IPS-15b (cell line): Measurements from ENCODE around the gene DNAAF9.
"Not testable (repeated sequence)": the region's sequence is repeated elsewhere in the genome, so short reads cannot be mapped to it uniquely, and the experiment has no call there.

Experiments
- H3K27me3 ChIP-seq: one replicate; pipeline ENCODE4 v1.6.1; 2013; ENCODE audit warnings: low read length; ENCODE audit not compliant: control insufficient read depth, insufficient read depth
- H3K36me3 ChIP-seq: one replicate; pipeline ENCODE4 v1.6.1; 2013; ENCODE audit warnings: low read length; ENCODE audit not compliant: control insufficient read depth, insufficient read depth
- H3K4me1 ChIP-seq: one replicate; pipeline ENCODE4 v1.6.1; 2013; ENCODE audit warnings: mild to moderate bottlenecking, low read length; ENCODE audit not compliant: control insufficient read depth, insufficient read depth
- H3K4me3 ChIP-seq: one replicate; pipeline ENCODE4 v1.5.1; 2013; ENCODE audit warnings: low read depth, low read length
- H3K9ac ChIP-seq: one replicate; pipeline ENCODE4 v1.6.1; 2013; ENCODE audit warnings: low read depth, mild to moderate bottlenecking, low read length
- H3K9me3 ChIP-seq: one replicate; pipeline ENCODE4 v1.6.1; 2013; ENCODE audit warnings: mild to moderate bottlenecking, low read length; ENCODE audit not compliant: control insufficient read depth, insufficient read depth

Gene DNAAF9

GRCh38 chr20:3431109-3431508 lies 23.6 kb upstream of the DNAAF9 start:
- no peaks in the 10 kb centered on the region for H3K4me1 ChIP-seq
- no peak overlapping the region for H3K9ac ChIP-seq
- no peaks in the 10 kb centered on the region for H3K36me3 ChIP-seq
- H3K27me3 ChIP-seq, result no peaks in the 10 kb centered on the region
- H3K9me3 ChIP-seq, result no peaks in the 10 kb centered on the region
- H3K4me3 ChIP-seq, result no peak overlapping the region

GRCh38 chr20:3430376-3431069 lies 23.1 kb upstream of the DNAAF9 start:
- no peaks in the 10 kb centered on the region for H3K27me3 ChIP-seq
- no peaks in the 10 kb centered on the region for H3K9me3 ChIP-seq
- no peak overlapping the region for H3K9ac ChIP-seq
- no peak overlapping the region for H3K4me3 ChIP-seq
- H3K36me3 ChIP-seq, result no peaks in the 10 kb centered on the region
- H3K4me1 ChIP-seq, result no peaks in the 10 kb centered on the region

- not testable (repeated sequence) for H3K9ac ChIP-seq, H3K4me3 ChIP-seq, H3K4me1 ChIP-seq, H3K36me3 ChIP-seq, H3K9me3 ChIP-seq, H3K27me3 ChIP-seq
Observed at GRCh38 chr20:3426766-3427165, 19.3 kb upstream of the DNAAF9 start.

- no peak overlapping the region for H3K4me3 ChIP-seq
- H3K9me3 ChIP-seq, result no peaks in the 10 kb centered on the region
- H3K27me3 ChIP-seq, result no peaks in the 10 kb centered on the region
- no peak overlapping the region for H3K9ac ChIP-seq
- H3K36me3 ChIP-seq, result no peaks in the 10 kb centered on the region
- no peaks in the 10 kb centered on the region for H3K4me1 ChIP-seq
Observed at GRCh38 chr20:3423126-3423525, 15.7 kb upstream of the DNAAF9 start.

- H3K27me3 ChIP-seq, result no peaks in the 10 kb centered on the region
- no peak overlapping the region for H3K4me3 ChIP-seq
- no peak overlapping the region for H3K9ac ChIP-seq
- no peaks in the 10 kb centered on the region for H3K4me1 ChIP-seq
- H3K9me3 ChIP-seq, result no peaks in the 10 kb centered on the region
- H3K36me3 ChIP-seq, result no peaks in the 10 kb centered on the region
Observed at GRCh38 chr20:3421985-3422384, 14.5 kb upstream of the DNAAF9 start.

- no peaks in the 10 kb centered on the region for H3K9me3 ChIP-seq
- H3K36me3 ChIP-seq, result no peaks in the 10 kb centered on the region
- no peak overlapping the region for H3K9ac ChIP-seq
- H3K4me1 ChIP-seq, result no peaks in the 10 kb centered on the region
- H3K4me3 ChIP-seq, result no peak overlapping the region
- H3K27me3 ChIP-seq, result no peaks in the 10 kb centered on the region
Observed at GRCh38 chr20:3420211-3420707, 12.8 kb upstream of the DNAAF9 start.

GRCh38 chr20:3418161-3418560 lies 10.7 kb upstream of the DNAAF9 start:
- not testable (repeated sequence) for H3K9ac ChIP-seq, H3K4me1 ChIP-seq, H3K9me3 ChIP-seq, H3K27me3 ChIP-seq, H3K4me3 ChIP-seq, H3K36me3 ChIP-seq

- no peak overlapping the region for H3K4me3 ChIP-seq
- no peaks in the 10 kb centered on the region for H3K4me1 ChIP-seq
- H3K9ac ChIP-seq, result no peak overlapping the region
- peaks cover 3% of the 10 kb centered on the region for H3K27me3 ChIP-seq
- no peaks in the 10 kb centered on the region for H3K9me3 ChIP-seq
- H3K36me3 ChIP-seq, result no peaks in the 10 kb centered on the region
Observed at GRCh38 chr20:3414122-3414521, 6.7 kb upstream of the DNAAF9 start.

GRCh38 chr20:3413393-3413889 lies 6.0 kb upstream of the DNAAF9 start:
- Histone ChIP-seq H3K27me3 (peaks cover 3% of the 10 kb centered on the region), H3K4me1 (no peaks in the 10 kb centered on the region), H3K9ac (no peak overlapping the region), H3K4me3 (no peak overlapping the region), H3K36me3 (no peaks in the 10 kb centered on the region), H3K9me3 (no peaks in the 10 kb centered on the region)

- H3K4me3 ChIP-seq, result no peak overlapping the region
- no peaks in the 10 kb centered on the region for H3K9me3 ChIP-seq
- peaks cover 3% of the 10 kb centered on the region for H3K27me3 ChIP-seq
- no peak overlapping the region for H3K9ac ChIP-seq
- H3K36me3 ChIP-seq, result no peaks in the 10 kb centered on the region
- H3K4me1 ChIP-seq, result no peaks in the 10 kb centered on the region
Observed at GRCh38 chr20:3412600-3413392, 5.3 kb upstream of the DNAAF9 start.

- peaks cover 11% of the 10 kb centered on the region for H3K27me3 ChIP-seq
- no peak overlapping the region for H3K4me3 ChIP-seq
- no peak overlapping the region for H3K9ac ChIP-seq
- H3K36me3 ChIP-seq, result no peaks in the 10 kb centered on the region
- no peaks in the 10 kb centered on the region for H3K4me1 ChIP-seq
- no peaks in the 10 kb centered on the region for H3K9me3 ChIP-seq
Observed at GRCh38 chr20:3410464-3410863, 3.0 kb upstream of the DNAAF9 start.

- Histone ChIP-seq H3K9me3 (no peaks in the 10 kb centered on the region), H3K27me3 (peaks cover 21% of the 10 kb centered on the region), H3K4me3 (no peak overlapping the region), H3K36me3 (no peaks in the 10 kb centered on the region), H3K9ac (no peak overlapping the region), H3K4me1 (no peaks in the 10 kb centered on the region)
Observed at GRCh38 chr20:3409417-3409816, 1.9 kb upstream of the DNAAF9 start.
